ENCODE results near the gene IL27RA.
A peak's percentile ranks its signal among the peaks of the same experiment; 100 is the strongest.

IL27RA gene

GRCh38 chr19:14088634-14089411, 57.3 kb downstream of the IL27RA start:
- H3K4me3 ChIP-seq (ENCODE audit: low read depth, low read length) = peak overlapping the region; percentile 54
- in situ Hi-C loops (cut with HindIII; ENCODE audit: low sequenced_read_pairs) = no loop called here
- DNase-seq (ENCODE audit: low read depth) = no peak
- TF ChIP-seq, protein P1, sequence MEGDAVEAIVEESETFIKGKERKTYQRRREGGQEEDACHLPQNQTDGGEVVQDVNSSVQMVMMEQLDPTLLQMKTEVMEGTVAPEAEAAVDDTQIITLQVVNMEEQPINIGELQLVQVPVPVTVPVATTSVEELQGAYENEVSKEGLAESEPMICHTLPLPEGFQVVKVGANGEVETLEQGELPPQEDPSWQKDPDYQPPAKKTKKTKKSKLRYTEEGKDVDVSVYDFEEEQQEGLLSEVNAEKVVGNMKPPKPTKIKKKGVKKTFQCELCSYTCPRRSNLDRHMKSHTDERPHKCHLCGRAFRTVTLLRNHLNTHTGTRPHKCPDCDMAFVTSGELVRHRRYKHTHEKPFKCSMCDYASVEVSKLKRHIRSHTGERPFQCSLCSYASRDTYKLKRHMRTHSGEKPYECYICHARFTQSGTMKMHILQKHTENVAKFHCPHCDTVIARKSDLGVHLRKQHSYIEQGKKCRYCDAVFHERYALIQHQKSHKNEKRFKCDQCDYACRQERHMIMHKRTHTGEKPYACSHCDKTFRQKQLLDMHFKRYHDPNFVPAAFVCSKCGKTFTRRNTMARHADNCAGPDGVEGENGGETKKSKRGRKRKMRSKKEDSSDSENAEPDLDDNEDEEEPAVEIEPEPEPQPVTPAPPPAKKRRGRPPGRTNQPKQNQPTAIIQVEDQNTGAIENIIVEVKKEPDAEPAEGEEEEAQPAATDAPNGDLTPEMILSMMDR (IDR thresholded peaks at IDR 0.05; ENCODE audit: low read depth, low read length, missing control alignments) = no peak

DNA sequence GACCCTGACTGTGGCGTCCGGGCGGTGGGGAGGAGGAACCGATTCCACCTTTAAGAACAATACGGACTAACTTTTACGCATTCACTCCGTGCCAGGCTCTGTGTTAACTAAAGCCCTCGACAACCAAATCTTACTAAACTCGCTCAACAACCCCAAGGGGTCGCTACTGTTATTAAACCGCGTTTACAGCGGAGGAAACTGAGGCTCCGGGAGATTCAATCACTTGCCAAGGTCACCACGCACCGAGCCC, 57.8 kb downstream of the IL27RA start:
- TF ChIP-seq, protein P1 (IDR thresholded peaks at IDR 0.05; ENCODE audit: low read depth, low read length, missing control alignments) = peak; percentile 33
- H3K4me3 ChIP-seq (ENCODE audit: low read depth, low read length) = peak overlapping the region; percentile 54
- DNase-seq (ENCODE audit: low read depth) = no peak
- in situ Hi-C loops (cut with HindIII; ENCODE audit: low sequenced_read_pairs) = no loop called here

DNA sequence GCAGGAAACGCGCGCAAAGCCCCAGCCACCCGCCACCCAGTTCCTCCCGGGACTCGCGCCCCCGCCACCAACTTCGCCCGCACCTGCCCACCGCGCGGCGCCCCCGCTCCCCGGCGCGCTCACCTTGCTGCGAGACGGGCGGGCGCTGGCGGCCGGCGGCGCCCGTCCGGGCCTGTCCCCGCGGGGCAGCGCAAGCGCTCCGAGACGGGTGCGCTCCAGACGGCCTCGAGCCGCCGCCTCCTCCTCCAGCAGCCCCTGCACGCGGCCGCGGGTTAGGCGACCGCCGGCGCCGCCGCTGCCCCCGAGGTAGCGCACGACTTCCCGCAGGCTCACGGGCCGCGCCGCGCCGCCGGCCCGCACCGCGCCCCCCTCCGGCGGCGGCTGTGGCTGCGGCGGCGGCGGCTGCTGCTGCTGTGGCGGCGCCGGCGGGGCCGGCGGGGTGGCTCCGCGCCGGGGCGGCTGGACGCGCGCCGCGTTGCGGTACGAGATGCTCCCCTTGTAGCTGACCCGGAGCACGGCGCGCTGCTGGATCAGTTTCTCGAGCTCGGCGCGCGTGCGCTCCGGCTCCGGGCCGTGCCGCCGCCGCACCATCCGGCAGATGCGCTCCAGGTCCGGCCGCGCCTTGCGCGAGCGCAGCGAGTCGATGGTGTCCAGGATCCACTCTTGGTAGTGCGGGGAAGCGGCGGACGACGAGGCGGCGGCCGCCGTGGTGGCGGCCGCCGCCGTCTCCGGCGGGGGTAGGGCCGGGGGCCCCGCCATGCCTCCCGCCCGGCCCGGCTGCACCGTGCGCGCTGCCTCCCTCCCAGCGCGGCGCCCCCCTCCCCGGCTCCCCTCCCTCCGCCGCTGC, 58.3 kb downstream of the IL27RA start:
- TF ChIP-seq, protein P1 (IDR thresholded peaks at IDR 0.05; ENCODE audit: low read depth, low read length, missing control alignments) = peak; percentile 0

GRCh38 chr19:14090509-14091080, 59.0 kb downstream of the IL27RA start, which contains the start of gene SAMD1:
SAMD1 (minus strand) TSS chr19:14090751.
- in situ Hi-C loops (cut with HindIII; ENCODE audit: low sequenced_read_pairs) = no loop called here
- H3K4me3 ChIP-seq (ENCODE audit: low read depth, low read length) = peak within 1 kb of the TSS; percentile 54
- TF ChIP-seq, protein P1 (IDR thresholded peaks at IDR 0.05; ENCODE audit: low read depth, low read length, missing control alignments) = no peak
- DNase-seq (ENCODE audit: low read depth) = peak; percentile 77

More for the DNA sequence above, 58.3 kb downstream of the IL27RA start:
- peak overlapping the region; percentile 54 for H3K4me3 ChIP-seq (ENCODE audit: low read depth, low read length)
- DNase-seq (ENCODE audit: low read depth) = no peak
- in situ Hi-C loops (cut with HindIII; ENCODE audit: low sequenced_read_pairs) = no loop called here

DNA sequence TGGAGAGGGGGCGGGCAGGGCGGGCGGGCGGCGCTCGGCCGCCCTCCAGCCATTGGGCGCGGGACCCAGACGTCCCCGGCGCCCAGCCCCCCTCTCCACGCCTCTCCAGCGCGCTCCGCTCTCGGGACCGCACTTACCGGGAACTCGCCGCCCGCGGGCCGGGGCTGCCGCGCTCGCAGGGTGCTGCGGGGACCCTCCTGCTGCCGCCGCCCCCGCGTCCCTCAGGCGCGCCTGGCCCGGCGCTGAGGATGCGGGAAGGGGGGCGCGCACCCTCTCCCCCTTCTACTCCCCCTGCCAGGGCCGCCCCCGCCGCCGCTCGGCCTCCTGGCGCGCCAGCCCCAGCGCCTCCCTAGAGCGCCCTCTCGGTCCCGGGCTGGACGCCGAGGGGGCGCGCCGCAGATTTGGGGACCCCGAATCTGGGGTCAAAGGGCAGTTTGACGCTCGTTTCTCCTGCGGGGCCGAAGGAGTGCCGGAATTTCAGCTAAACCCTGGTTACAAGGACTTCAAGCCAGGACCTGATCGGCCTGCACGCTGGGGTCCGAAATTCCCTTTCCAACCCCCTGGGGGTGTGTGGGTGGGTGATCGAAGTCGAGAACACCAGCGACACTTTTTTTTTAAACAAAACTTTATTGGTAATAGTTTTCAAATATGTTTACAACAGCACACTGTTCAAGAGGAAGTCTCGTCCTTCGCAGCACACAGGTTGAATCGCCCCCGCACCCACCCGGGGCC, 59.7 kb downstream of the IL27RA start:
- DNase-seq (ENCODE audit: low read depth) = no peak
- H3K4me3 ChIP-seq (ENCODE audit: low read depth, low read length) = peak overlapping the region; percentile 54
- TF ChIP-seq, protein P1 (IDR thresholded peaks at IDR 0.05; ENCODE audit: low read depth, low read length, missing control alignments) = no peak
- in situ Hi-C loops (cut with HindIII; ENCODE audit: low sequenced_read_pairs) = no loop called here

Data from astrocyte of the cerebellum (primary cell).